Measurements from ENCODE around the gene ITGA3.

The ITGA3 gene

GRCh38 chr17:50055426-50056216, at the start of gene ITGA3:
Gene ITGA3 (plus strand): TSS chr17:50056110. CDS start chr17:50056440, 330 bp downstream.
- no peak for DNase-seq

GRCh38 chr17:50009282-50009681, 46.6 kb upstream of the ITGA3 start:
- DNase-seq = no peak

- DNase-seq = no peak
These were observed 42.8 kb upstream of the ITGA3 start for GRCh38 chr17:50013079-50013478.

GRCh38 chr17:50014471-50015088, 41.3 kb upstream of the ITGA3 start:
- DNase-seq = no peak

GRCh38 chr17:50015146-50015545, 40.8 kb upstream of the ITGA3 start:
- DNase-seq = no peak

- no peak for DNase-seq
These were observed 37.0 kb upstream of the ITGA3 start for GRCh38 chr17:50018909-50019308.

GRCh38 chr17:50020841-50021599, 34.9 kb upstream of the ITGA3 start:
- no peak for DNase-seq

- no peak for DNase-seq
These were observed 34.1 kb upstream of the ITGA3 start for GRCh38 chr17:50021681-50022370.

- no peak for DNase-seq
These were observed 33.3 kb upstream of the ITGA3 start for GRCh38 chr17:50022463-50023130.

GRCh38 chr17:50023520-50023919, 32.4 kb upstream of the ITGA3 start:
- no peak for DNase-seq

GRCh38 chr17:50024808-50025207, 31.1 kb upstream of the ITGA3 start:
- DNase-seq = no peak

GRCh38 chr17:50026046-50026675, 29.7 kb upstream of the ITGA3 start:
- DNase-seq = no peak

- no peak for DNase-seq
These were observed 29.1 kb upstream of the ITGA3 start for GRCh38 chr17:50026837-50027171.

GRCh38 chr17:50027172-50027880, 28.6 kb upstream of the ITGA3 start:
- DNase-seq = no peak

GRCh38 chr17:50027881-50028735, 27.8 kb upstream of the ITGA3 start:
- no peak for DNase-seq

- DNase-seq = no peak
These were observed 27.2 kb upstream of the ITGA3 start for GRCh38 chr17:50028736-50029120.

GRCh38 chr17:50029185-50029584, 26.7 kb upstream of the ITGA3 start:
- DNase-seq = no peak

- no peak for DNase-seq
These were observed 22.6 kb upstream of the ITGA3 start for GRCh38 chr17:50033316-50033715.

- DNase-seq = no peak
These were observed 21.2 kb upstream of the ITGA3 start for GRCh38 chr17:50034498-50035364.
